NCI-H2227 treated with DMSO at 0.1 percent for 48 hours (cell line): ENCODE measurements around the gene WHRN.
A peak's percentile ranks its signal among the peaks of the same experiment; 100 is the strongest.

Experiments used
- DNase-seq: peaks from one replicate; lab custom pipeline; 2025; lab: John Stamatoyannopoulos, UW

WHRN gene

DNA sequence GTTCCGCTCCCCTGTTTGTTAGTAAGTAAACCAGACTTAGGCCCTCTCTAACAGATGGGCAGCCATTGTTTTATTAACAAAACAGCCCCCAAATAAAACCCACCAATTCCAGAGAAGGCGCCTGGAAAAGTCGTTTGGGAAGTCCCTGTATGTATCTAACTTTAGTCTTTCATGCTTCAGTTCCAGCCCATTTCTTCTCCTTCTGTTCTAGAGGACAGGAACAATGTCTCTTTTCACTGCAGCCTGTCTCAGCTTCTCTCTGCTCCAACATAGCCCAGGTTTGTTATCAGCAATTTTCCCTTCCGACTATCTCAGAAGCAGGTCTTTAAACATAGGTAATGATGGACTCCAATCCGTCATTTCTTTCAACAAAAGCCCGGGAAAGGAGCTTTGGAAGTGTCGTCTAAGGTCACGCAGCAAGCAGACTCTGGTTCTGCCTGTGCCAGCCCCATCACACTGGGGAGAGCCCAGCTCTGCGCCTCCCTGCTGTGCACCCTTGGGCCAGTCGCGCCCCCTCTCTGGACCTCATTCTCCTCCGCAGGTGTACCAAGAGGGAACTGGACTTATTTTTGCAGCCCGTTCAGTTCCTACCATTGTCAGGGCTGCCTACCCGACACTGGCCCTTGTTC is 107.9 kb downstream of the WHRN start:
- DNase-seq = no peak

DNA sequence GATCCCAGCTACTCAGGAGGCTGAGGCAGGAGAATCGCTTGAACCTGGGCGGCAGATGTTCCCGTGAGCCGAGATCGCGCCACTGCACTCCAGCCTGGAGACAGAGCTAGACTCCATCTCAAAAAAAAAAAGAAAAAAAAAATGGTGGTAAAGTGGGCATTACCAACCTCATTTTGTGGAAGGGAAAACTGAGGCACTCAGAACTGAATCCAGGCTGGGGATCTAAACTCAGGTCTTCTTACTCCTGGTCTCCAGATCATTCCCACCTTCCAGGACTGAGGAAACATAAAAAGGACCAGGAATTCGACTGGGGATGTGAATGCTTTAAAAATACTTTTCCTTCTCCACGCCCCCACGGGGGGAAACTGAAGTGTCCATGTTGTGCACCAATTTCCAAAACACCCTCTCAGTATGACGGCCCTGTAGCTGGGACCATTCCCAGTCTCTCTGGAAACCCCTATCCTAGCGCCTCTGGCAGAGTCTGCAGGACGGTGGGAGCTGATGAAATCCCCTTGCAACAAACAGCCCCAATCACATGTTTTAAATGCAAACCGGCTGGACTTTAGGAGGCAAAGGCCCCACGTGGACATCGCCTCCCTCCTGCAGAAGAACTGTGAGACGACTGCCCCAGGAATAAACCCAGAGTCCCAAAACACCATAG is 108.6 kb downstream of the WHRN start:
- DNase-seq = no peak

DNA sequence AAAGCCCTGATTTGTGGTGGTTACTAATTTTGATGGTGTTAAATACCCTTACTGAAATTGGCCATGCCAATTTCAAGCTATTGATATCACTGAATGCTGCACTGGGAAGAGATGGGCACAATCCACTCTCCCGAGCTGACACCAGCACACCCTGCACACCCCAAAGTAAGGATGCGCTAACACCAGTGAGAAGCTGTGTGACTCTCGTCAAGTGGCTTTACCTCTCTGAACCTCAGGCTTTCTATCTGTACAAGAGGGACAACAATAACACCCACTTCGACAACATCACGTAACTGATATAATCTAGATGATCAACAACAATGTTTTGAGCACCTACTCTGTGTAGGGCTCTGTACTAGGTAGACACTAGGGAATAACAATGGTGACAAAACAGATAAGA is 109.5 kb downstream of the WHRN start:
- DNase-seq = no peak

DNA sequence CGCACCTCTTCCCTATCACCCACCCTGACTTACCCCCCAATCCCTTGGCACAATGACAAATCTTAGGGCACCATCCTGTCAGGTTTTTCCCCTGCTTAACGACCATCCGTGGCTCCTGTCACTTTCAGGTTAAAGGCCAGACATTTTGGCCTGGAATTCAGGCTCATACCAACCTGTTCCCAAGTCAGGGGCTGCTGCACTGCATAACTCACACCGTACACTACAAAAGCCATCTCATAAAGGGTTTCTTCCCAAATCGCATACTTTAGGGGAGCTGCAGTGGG is 110.0 kb downstream of the WHRN start:
- DNase-seq = no peak

DNA sequence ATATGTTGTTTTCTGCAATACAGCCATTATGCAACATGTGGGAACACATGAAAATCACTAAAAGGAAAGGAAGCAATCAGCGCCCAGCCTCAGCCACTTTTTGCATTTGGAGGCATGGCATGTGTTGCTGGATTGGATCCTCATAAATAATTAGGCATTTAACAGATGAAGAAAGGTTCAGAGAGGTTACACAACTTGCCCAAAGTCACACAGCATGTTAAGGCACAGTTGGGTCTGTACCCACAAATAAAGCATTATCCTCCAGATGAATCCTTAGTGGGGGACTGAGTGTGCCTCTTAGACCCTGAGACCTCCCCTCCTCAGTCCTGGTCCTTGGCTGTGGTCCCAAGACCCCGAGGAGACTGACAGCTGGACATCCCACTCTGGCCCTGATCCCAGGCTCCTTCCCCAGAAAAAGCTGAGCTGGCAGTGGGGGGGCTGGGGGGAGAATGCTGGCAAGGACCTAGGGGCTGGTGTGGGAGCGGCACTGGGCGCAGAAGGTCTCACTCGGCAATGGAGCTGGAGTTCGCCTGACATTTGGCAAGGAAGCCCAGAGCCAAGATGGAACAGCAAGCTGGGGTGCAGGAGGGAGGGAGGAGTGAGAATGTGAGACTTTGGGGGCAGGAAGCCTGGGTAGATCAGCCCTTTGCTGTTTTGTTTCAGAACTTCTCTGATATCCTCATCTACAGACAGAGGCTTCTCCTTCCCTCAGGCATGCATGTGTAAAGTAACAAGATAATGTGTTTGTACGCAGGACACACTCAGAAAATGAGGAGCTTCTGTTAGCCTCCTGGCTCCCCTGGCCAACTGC is 110.5 kb downstream of the WHRN start:
- DNase-seq = no peak

DNA sequence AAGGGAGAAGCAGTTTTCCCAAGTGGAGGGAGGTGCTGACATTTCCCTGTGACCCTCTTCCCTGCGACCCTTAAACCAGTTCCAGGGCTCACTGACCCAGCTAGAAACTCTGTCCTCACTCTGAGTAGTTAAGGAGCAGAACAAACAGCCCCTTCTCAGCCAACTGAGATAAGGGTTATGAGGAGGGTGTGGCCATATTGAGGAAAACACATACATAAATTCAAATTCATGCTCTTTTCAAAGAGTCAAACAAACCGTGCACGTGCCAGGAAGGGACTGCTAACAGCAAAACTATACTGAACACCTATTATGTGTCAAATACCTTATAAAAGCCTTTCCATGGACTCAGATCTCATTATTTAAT is 112.5 kb downstream of the WHRN start:
- no peak for DNase-seq

DNA sequence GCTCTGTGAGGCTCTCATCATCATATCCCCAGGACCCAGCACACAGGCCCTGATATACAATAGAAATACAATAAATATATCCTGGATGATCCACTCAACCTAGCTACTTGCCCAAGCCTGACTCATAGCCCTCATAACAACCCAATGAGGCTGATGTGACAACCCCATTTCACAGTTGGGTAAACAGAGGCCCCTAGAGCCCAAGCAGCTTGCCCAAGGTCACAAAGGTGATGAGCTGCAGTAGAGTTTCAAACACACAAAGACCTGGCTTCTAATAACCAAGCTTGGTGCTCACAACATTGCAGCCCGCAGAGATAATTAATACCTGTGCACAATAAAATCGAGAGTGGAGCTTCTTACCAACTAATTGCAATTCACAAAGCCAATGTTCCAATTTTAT is 114.3 kb downstream of the WHRN start:
- peak; percentile 63 for DNase-seq

DNA sequence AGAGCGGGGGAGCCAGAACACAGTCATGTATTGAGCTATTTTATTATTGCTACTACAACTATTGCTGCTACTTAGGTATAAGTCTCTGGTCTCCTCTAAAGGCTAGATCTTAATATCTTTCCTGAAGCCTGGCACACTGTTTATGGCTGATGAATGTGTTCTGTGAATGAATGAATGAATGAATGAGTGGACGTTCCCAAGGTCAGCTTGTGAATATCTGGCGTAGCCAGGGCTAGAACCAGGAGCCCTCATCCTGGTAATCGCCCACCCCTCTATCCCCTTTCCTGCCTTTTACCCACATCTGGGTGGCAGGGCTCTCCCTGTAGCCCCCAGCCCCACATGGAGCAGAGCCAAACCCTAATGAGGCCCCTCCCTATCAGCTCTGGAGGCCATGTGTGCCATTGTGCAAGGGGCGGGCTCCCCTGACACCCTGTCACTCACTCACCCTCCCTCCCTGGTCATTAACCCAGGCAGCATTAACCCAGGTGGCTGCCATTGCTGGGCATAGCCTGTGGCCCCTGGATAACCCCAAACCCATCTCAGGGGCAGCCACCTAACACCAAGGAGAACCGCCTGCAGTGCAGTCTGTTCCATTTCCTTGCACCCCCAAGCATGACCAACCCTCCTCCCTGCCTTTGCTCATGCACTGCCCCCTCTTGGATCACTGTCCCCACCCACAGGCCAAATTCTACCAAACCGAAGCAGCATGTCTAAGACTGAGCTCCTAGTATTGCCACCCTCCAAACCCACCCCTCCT is 115.5 kb downstream of the WHRN start:
- DNase-seq = no peak

DNA sequence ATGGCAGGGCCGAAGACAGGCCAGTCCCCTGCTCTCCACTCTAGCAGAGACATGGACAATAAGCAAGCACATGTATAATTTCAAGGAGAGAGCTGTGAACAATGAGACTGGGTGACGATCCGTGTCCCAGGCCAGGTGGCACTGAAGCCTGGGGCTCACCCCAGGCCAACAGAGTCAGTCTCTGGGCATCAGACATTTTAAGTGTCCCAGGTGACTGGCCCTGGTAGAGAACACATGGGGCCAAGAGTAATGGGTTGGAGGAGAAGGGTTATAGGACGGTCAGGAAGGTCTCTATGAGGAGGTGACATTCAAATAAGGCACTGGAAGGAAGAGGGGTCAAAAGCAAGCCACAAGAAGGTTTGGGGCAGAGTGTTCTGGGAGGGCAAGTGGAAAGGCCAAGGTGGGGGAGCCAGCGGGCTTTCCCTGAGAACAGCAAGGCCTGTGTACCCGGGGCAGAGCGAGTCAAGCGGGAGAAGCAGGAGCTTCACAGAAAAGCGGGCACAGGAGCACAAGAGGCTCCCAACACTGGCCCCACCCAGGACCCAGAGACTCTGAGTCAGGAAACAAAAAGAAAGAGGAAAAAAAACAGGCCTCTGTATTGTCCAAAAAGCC is 116.4 kb downstream of the WHRN start:
- no peak for DNase-seq

DNA sequence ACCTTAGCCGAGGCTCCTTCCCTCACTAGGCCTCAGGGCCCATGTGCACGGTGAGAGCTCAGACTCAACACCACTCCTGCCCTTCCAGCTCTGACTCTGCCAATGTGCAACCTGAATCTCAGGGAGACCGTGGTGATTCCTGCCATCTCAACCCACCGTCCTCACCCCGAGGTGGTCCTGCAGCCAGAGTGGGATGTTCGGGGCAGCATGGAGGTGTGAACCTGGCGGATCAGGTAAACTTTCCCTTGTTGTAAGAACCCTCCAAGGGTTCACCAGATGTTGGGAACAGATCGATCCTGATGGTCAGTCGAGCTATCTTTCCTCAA is 117.0 kb downstream of the WHRN start:
- no peak for DNase-seq

DNA sequence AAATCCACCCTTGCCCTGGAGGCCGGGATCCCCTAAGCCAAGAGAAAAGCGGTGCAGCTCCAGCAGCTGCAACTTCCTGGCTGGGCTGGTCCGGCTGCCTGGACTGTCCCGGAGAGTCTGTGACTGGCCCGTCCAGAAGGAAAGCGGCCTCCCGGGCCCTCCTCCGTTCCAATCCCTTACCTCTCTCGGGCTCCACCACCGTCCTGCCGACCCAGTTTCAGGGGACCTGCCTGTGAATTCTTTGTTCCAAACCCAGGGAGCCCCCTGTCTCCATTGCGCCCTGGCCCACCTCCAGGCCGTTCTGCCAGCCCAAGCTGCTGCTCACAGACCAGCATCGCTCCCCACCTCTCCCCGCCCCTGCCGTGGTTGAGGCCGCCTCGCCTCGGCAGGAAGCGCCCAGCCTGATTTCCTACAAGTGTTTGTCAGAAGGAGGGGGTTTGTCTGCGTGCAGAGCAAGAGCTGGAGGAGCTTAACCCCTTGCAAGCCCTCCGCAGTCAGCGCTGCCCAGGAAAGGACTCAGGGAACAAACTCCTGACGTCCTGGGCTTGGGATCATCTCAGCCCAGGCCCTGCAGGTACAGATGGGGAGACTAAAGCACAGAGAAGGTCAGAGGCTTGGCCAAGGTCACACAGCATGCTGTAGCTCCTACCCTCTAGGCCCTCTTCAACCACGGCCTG is 117.5 kb downstream of the WHRN start, which contains the start of gene AKNA:
Gene AKNA, minus strand, starts transcription at position 303 of the 677 bp plus-strand sequence. CDS start 6,649 bp downstream, outside the sequence.
- DNase-seq = peak; percentile 39

DNA sequence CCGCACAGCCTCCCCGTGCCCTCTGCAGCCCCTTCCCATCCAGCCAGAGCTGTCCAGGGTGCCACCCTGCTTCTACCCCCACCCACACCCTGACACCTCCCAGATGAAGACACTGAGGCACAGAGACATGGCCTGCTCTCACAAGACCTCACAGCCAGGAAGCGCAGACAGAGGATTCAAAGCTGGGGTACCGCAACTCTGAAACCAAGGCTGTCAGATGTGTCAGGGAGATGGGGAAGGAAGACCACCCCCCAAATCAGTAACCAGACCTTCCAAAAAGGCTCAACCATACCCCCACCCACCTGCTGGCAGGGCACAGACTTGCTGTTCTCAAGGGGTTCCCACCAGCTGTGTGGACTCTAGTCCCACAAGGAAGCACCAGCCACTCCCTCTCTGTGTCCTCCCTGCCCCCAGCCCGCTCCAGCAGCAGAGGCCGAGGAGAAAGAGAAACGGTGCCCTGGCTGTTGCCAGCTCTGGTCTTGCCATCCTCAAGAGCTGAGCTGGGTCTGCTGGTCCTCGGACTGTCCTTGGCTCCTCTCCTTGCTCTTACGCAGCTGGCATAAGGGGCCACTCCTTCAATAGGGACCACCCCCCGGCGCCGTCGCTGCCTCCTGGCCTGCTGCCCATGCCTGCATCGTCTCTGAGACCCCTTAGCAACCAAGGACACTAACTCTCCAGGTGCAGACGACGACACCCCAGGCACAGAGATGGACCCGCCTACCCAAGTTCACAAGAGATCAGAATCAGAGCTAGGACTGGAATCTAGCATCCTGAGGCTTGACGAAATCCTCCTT is 118.2 kb downstream of the WHRN start:
- DNase-seq = peak; percentile 17

DNA sequence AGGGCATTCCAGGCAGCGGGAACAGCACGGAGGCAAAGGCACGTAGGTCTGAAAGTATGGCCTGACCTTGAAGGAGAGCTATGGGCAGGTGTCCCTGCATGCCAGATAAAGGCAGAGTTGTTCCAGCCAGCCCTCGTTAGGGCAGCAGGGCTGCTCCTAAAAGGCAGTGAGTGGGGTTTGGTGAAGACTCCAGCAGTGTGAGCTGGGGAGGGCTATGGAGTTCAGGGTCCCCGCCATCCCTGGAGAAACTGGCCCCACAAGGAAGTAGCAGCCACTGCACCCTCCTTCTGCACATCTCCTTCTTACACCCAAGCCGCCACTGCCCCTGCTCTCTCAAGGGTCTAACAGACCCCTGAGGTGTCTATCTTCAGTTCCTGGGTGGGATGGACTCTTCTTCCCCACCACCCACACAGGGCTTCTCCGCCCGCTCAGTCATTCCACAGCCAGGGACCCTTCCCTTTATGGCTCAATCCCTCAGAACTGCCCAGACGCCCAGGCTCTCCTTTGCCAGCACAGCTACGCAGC is 118.8 kb downstream of the WHRN start:
- DNase-seq = no peak

DNA sequence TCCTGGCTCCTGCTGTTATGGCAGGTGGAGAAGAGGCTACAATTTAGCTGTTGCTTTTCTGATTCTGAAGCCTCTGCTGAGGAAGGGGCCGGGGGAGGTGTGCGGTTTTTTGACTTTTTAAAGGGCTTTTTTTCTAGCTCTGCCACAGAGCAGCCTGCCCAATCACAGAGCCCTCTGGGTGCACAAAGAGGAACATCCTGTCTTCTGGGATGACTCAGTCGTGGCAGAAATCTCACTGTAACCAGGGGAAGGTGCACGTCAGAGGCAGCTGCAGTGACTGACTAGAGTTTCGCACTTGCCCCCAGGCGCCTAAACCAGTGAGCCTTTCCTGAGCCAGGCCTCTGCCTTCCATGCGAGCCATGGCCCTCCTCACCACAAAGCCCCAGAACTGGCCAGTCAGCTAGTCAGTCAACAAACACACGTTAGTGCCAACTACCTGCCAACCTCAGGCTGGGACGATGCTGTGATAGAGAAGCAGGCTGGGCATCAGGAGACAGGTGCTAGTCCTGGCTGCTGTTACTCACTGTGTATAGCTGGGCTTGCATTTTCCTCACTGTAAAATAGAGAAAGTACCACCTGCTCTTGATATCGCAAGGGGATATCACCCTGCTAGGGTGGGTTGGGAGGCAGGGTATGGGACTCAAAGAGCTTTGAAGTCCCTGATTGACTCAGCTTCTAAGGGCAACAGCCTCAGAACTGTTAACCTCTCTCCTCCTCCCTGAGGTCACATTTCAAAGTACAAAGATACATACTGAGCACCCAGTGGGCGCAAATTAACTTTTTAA is 119.7 kb downstream of the WHRN start:
- DNase-seq = no peak

DNA sequence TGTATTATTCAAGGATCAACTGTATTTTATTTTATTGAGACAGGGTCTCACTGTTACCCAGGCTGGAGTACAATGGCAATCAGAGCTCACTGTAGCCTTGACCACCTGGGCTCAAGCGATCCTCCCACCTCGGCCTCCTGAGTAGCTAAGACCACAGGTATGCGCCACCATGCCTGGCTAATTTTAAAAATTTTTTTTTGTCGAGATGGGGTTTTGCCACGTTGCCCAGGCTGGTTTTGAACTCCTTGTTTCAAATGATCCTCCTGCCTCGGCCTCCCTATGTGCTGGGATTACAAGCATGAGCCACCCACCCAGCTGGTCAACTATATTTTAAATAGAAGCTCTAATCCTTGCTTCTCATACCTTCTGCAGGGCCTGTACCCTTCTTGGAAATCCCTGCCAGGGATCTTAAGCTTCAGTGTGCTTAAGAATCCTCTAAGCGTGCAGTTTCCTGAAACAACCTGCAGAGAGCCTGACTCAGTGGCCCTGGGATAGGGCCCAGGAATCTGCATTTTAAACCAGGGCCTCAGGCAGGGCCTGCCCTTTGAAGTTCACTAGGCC is 120.4 kb downstream of the WHRN start:
- no peak for DNase-seq

DNA sequence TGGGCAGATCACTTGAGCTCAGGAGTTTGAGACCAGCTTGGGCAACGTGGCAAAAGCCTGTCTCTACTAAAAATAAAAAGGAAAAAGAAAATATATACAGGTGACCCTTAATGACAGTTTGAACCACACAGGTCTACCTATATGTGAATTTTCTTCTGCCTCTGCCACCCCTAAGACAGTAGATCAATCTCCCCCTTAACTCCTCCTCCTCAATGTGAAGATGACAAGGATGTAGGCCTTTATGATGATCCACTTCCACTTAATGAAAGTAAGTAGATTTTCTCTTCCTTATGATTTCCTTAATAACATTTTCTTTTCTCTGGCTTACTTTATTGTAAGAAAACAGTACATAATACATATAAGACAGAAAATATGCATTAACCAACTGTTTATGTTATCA is 120.9 kb downstream of the WHRN start:
- no peak for DNase-seq

DNA sequence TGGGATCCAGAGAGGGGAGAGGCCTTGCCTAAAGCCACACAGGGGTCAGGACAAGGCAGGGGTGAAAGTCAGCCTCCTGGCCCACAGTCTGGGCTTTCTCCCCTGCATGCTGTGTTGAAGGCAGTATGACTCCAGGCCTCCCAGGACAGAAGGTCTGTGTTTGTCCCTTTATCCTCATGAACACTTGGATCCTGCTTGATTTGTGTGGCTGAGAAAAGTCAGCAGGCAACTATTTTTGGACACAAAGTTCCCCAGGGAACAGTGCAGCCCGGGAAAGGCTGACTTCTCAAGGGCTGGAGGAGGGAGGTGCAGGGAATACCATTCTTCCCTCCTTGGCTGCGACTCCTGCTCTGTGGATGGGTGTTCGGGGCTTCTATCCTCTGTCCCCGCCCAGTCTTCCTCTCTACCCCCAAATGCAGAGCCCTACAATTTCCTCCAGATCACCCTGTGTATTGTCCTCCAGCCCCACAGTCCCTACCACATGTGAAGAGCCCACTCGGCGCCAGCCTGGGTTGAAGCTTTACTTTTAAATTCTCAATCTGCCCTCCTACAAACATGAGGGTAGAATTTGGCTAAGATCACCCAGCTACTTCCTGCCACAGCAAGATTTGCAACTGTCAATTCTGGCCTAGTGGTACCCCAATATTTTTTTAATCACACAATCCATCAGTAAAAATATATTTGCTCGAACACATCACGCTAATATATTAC is 121.6 kb downstream of the WHRN start:
- no peak for DNase-seq

DNA sequence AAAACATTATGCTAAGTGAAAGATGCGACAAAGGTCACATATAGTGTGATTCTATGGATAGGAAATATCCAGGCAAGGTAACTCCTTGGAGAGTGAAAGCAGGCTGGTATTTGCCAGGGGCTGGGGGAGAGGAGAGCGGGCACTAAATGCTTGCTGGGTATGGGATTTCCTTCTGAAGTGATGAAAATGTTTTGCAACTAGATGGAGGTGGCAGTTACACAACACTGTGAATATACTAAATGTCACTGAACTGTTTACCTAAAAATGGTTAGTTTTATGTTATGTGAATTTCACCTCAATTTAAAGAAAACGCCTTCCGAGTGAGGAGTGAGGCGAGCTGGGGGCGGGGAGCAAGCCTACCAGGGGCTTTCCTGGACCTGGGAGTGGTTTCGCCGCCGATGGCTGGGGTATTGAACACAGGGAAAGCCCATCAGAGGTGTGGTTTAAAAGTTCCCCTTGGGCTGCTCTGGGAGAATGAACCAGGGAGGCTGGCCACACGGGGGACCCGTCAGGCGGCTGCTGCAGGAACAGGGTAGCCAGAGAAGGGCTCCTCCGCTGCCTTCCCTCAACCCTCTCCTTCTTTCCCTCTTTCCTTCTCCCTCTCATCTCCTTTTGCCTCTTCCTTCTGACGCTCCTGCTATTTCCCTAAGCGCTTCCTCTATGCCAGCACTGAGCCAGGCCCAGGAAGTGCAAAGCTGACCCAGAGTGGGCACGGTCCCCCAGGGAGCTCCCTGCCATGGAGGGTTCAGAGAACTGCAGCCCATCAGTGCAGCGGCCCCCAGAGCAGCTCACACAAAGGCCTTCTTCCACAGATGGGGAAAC is 122.4 kb downstream of the WHRN start:
- DNase-seq = no peak
